OCI-LY1 (cell line): ENCODE measurements around the gene HPSE2.

Experiments used
- EZH2 ChIP-seq: fragments of 200-600 bp; sonication (generic), shearing (Covaris generic); IDR thresholded peaks from 2 replicates; pipeline ENCODE4 v1.8.0; 2017; ENCODE audit warnings: borderline replicate concordance, mixed run types, mild to moderate bottlenecking, antibody characterized with exemption, low read length, moderate library complexity, mixed read lengths
- TF ChIP-seq, protein P1 (sequence below): fragments of 200-600 bp; sonication (generic), shearing (Covaris generic); IDR thresholded peaks from 2 replicates; pipeline ENCODE4 v1.5.1; 2017; ENCODE audit warnings: mild to moderate bottlenecking, antibody characterized with exemption, low read length, moderate library complexity, mixed read lengths

DNA sequence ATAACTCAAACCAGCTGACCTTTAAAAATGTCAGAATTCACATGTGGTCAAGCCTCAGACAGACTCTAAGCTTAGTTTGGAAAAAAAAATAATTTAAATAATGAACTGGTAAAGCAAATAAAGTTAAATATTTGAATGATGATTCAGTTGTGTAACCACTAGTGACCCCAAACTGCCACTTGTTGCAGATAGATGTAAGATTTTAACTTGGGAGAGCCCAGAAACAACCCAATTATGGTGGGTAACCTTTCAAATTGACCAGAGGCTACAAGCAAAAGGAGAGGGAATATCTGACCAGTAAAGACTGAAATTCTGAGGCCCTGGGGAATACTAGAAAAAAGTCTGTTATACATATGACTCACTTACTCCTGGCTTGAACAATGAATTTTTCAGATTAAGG is 268.1 kb downstream of the HPSE2 start:
- TF ChIP-seq, protein P1, sequence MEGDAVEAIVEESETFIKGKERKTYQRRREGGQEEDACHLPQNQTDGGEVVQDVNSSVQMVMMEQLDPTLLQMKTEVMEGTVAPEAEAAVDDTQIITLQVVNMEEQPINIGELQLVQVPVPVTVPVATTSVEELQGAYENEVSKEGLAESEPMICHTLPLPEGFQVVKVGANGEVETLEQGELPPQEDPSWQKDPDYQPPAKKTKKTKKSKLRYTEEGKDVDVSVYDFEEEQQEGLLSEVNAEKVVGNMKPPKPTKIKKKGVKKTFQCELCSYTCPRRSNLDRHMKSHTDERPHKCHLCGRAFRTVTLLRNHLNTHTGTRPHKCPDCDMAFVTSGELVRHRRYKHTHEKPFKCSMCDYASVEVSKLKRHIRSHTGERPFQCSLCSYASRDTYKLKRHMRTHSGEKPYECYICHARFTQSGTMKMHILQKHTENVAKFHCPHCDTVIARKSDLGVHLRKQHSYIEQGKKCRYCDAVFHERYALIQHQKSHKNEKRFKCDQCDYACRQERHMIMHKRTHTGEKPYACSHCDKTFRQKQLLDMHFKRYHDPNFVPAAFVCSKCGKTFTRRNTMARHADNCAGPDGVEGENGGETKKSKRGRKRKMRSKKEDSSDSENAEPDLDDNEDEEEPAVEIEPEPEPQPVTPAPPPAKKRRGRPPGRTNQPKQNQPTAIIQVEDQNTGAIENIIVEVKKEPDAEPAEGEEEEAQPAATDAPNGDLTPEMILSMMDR = no peak
- no peak for TF ChIP-seq EZH2
